Choroid plexus epithelial cell (primary cell): Measurements from ENCODE around the gene IFIT1B.

Experiments used
- DNase-seq: peaks from one replicate; pipeline ENCODE4 v3.0.0-alpha.2; 2010; ENCODE audit warnings: low read depth
- H3K4me3 ChIP-seq: 2 replicates; pipeline ENCODE4 v1.5.1; 2011; ENCODE audit warnings: low read depth, mild to moderate bottlenecking, control low read depth, low read length, moderate library complexity
- TF ChIP-seq, protein P1 (sequence below): conservative IDR thresholded peaks from 2 replicates; pipeline ENCODE4 v1.5.1; 2011; ENCODE audit warnings: low read depth, mild to moderate bottlenecking, control low read depth, inconsistent platforms, low read length, moderate library complexity

The IFIT1B gene

DNA sequence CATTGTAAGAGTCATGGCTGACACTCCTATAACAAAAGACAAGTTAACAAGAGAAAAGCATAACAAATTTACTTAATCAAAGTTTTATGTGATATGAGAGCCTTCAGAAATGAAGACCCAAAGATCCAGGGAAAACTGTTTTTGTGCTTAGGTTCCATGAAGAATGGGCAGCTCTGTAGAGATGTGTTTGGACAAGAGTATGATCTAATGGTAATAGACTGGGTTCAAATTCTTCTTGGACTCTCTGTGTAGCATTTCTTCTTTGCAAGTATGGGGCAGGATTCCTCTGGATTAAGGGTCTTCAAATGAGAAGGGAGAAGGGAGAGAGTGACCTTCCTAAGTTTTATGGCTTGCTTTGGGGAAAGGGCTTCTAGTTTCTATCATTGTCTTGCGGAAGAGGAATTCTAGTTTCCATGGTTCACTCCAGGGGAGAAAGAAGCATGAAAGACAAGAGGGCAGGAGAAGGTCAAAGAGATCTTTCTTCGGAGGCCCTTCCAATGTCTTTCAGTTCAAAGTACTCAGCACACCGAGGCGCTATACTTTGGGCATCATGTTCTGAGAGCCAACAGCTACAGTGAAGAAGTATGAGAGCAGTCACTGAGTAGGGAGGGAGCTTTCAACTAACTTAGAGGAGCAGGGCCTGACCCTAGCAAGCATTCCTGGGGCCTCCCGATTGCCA, 34.6 kb upstream of the IFIT1B start:
- no peak overlapping the region for H3K4me3 ChIP-seq
- DNase-seq: no peak
- TF ChIP-seq, protein P1, sequence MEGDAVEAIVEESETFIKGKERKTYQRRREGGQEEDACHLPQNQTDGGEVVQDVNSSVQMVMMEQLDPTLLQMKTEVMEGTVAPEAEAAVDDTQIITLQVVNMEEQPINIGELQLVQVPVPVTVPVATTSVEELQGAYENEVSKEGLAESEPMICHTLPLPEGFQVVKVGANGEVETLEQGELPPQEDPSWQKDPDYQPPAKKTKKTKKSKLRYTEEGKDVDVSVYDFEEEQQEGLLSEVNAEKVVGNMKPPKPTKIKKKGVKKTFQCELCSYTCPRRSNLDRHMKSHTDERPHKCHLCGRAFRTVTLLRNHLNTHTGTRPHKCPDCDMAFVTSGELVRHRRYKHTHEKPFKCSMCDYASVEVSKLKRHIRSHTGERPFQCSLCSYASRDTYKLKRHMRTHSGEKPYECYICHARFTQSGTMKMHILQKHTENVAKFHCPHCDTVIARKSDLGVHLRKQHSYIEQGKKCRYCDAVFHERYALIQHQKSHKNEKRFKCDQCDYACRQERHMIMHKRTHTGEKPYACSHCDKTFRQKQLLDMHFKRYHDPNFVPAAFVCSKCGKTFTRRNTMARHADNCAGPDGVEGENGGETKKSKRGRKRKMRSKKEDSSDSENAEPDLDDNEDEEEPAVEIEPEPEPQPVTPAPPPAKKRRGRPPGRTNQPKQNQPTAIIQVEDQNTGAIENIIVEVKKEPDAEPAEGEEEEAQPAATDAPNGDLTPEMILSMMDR: no peak

GRCh38 chr10:89344156-89344555, 33.7 kb upstream of the IFIT1B start:
- TF ChIP-seq, protein P1: no peak
- no peak for DNase-seq
- H3K4me3 ChIP-seq: no peak overlapping the region

GRCh38 chr10:89345367-89346000, 32.4 kb upstream of the IFIT1B start:
- TF ChIP-seq, protein P1: no peak
- DNase-seq: no peak

DNA sequence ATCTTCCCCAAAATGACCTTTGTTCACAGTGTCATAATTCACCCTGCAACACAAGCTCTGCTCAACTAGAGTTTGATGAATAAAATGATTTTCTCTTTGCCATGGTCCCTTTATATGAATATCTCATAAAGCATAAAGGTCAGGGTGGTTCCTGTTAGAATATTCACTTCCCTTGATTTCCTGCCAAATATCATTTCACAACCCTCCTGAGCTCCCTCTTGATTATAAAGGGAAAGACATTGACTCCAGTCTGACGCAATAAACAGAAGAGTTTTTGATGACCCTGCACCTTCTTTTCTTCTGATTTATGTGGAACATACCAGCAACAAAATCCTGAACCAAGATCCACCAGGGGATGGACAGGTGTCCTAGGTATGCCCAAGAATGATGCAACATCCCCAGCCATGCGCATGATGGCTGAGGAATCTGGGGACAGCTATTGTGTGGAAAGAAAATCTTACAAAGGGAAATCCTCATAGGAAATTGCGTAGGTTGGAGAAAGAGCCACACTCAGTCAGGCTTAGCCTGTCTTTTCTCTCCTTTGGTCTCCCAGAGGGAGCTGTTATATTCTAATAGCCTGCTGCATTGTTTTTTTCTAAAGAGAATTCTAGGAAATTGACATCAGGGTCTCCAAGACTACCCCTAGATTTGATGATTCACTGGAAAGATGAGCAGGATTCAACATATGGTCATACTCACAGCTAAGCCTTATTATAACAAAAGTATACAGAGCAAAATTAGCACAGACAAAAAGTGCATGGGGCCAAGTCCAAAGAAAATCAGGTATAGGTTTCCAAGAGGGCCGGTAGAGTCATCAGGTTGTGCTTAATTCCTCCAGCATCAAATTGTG, 31.2 kb upstream of the IFIT1B start:
- no peak overlapping the region for H3K4me3 ChIP-seq
- TF ChIP-seq, protein P1: no peak
- DNase-seq: peak; percentile 83

More at GRCh38 chr10:89345367-89346000, 32.4 kb upstream of the IFIT1B start:
- no peak overlapping the region for H3K4me3 ChIP-seq

- no peak overlapping the region for H3K4me3 ChIP-seq
- TF ChIP-seq, protein P1: no peak
- DNase-seq: no peak
Measured at GRCh38 chr10:89347701-89348457, 30.0 kb upstream of the IFIT1B start.

DNA sequence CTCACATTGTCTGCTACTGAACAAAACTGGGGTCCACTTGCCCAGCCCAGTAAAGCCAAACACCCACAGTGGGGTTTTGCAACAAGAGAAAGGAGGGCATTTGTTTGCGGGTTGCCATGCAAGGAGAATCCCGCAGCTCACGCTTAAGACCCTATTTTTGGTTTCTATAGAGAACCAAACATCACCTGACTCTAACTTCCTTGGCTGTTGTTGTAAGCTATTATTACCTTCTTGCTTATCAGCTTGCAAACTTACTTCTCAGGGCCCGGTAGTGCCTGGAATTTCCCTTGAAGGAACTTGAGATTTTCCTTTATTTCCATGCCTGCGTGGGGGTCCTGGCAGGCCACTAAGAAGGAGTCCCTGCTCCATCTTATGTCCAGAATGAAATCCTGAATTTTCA, 29.4 kb upstream of the IFIT1B start:
- no peak overlapping the region for H3K4me3 ChIP-seq
- no peak for DNase-seq
- TF ChIP-seq, protein P1: no peak
